Spleen (tissue), 7 donors: ENCODE results near the gene COL11A2.

Experiments used
- POLR2A ChIP-seq, 3 donors: fragments of 450-650 bp; IDR thresholded peaks; one replicate each; pipeline ENCODE4 v1.5.1; 2017; ENCODE audit warnings: antibody characterized with exemption in 3 of 3, mild to moderate bottlenecking in 1 of 3
- POLR2AphosphoS5 ChIP-seq, 3 donors: sonication (generic); formaldehyde crosslinking; IDR thresholded peaks; one replicate each; pipeline ENCODE4 v1.5.1; 2017; ENCODE audit warnings: antibody characterized with exemption in 3 of 3
- TF ChIP-seq, protein P1 (sequence below), 11 experiments: fragments of 200-600 bp in 7 of 11; fragments of 450-650 bp in 4 of 11; sonication (generic) in 4 of 11; IDR thresholded peaks in 8 of 11; conservative IDR thresholded peaks in 3 of 11; 1 replicate in 7 of 11; 2 replicates in 4 of 11; pipeline versions ENCODE4 v1.4.0 to v1.8.0; 2016 to 2021; ENCODE audit warnings: antibody characterized with exemption in 11 of 11, inconsistent platforms in 4 of 11, mild to moderate bottlenecking in 1 of 11
- donor health status: DM: no; HTN: no; CAD: no; lungs with moderate emphysema.
- donor health status: DM: no; HTN: no; CAD: no.
- donor health status: DM: no; HTN: no; CAD: no.

GRCh38 chr6:33189164-33189563, 3.1 kb downstream of the COL11A2 start:
- no peak for TF ChIP-seq POLR2AphosphoS5 (IDR thresholded peaks at IDR 0.05)
- TF ChIP-seq, protein P1, sequence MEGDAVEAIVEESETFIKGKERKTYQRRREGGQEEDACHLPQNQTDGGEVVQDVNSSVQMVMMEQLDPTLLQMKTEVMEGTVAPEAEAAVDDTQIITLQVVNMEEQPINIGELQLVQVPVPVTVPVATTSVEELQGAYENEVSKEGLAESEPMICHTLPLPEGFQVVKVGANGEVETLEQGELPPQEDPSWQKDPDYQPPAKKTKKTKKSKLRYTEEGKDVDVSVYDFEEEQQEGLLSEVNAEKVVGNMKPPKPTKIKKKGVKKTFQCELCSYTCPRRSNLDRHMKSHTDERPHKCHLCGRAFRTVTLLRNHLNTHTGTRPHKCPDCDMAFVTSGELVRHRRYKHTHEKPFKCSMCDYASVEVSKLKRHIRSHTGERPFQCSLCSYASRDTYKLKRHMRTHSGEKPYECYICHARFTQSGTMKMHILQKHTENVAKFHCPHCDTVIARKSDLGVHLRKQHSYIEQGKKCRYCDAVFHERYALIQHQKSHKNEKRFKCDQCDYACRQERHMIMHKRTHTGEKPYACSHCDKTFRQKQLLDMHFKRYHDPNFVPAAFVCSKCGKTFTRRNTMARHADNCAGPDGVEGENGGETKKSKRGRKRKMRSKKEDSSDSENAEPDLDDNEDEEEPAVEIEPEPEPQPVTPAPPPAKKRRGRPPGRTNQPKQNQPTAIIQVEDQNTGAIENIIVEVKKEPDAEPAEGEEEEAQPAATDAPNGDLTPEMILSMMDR (IDR thresholded peaks at IDR 0.05 in 8 of 11, conservative IDR thresholded peaks at IDR 0.05 in 3 of 11) = no peak
- no peak for TF ChIP-seq POLR2A (IDR thresholded peaks at IDR 0.05)
